NCI-H460 (cell line): ENCODE measurements around the gene BMP2K. TPM values are rescaled to one million over a fixed set of nuclear protein-coding genes. Genes with fewer than 3 reads are reported as not detected.

Experiments
- DNase-seq: peaks from one replicate; pipeline ENCODE4 v3.0.0-alpha.2; 2016; ENCODE audit warnings: low read depth; ENCODE audit errors: extremely low read depth
- polyA plus RNA-seq: library from polyadenylated mRNA; depleted of rRNA; stranded (reverse); fragments of >200 nt; gene quantifications from 2 replicates; pipeline ENCODE4 v1.2.3, GENCODE V29; 2014; cell fraction: nucleus; rRNA removed
- total RNA-seq: library from RNA; depleted of rRNA; stranded (reverse); fragments of >200 nt; shearing (Covaris generic); gene quantifications from 2 replicates; pipeline ENCODE4 v1.2.3, GENCODE V29; 2014; rRNA removed

BMP2K gene
- total RNA-seq, result 15.2 and 18.1 TPM in 2 replicates
- 3.8 and 8.0 TPM in 2 replicates for polyA plus RNA-seq

DNA sequence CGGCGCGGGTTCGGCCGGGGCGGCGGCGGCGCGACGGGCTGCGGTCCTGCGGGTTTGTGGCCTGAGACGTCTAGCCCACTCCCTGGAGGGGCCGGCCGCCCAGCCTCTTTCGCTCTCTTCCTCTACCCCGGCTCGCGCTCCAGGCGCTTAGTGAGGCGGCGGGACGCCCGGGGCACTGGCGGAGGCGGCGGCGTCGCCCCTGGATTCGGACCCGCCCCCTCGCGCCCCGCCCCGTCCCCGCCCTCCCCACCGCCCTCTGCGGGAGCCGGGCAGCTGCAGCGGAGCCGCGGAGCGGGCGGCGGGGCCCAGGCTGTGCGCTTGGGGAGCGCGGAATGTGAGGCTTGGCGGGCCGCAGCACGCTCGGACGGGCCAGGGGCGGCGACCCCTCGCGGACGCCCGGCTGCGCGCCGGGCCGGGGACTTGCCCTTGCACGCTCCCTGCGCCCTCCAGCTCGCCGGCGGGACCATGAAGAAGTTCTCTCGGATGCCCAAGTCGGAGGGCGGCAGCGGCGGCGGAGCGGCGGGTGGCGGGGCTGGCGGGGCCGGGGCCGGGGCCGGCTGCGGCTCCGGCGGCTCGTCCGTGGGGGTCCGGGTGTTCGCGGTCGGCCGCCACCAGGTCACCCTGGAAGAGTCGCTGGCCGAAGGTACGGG is at the start of gene BMP2K:
TSS of gene BMP2K (plus strand) at position 272 of the 650 bp plus-strand sequence. CDS start at position 466, 194 bp downstream.
- peak; percentile 50 for DNase-seq

DNA sequence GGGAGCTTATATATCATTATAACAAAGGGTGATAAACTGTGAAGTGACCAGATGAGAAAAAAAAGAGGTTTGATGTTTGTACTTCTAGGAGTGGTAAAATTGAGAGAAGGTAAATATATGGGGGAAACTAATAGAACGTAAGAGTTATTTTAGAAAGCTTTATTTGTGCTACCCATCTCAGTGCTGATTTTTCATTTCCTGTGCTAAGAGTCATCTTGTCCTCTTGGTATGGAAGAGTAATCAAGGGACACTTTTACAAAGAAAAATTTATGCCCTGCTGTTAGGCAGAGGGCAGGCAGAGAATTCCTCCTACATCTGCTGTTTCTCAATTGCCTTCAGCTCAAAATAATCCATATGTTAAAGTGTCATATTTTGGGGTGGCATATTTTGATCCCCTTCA is 49.6 kb upstream of the BMP2K start:
- no peak for DNase-seq

DNA sequence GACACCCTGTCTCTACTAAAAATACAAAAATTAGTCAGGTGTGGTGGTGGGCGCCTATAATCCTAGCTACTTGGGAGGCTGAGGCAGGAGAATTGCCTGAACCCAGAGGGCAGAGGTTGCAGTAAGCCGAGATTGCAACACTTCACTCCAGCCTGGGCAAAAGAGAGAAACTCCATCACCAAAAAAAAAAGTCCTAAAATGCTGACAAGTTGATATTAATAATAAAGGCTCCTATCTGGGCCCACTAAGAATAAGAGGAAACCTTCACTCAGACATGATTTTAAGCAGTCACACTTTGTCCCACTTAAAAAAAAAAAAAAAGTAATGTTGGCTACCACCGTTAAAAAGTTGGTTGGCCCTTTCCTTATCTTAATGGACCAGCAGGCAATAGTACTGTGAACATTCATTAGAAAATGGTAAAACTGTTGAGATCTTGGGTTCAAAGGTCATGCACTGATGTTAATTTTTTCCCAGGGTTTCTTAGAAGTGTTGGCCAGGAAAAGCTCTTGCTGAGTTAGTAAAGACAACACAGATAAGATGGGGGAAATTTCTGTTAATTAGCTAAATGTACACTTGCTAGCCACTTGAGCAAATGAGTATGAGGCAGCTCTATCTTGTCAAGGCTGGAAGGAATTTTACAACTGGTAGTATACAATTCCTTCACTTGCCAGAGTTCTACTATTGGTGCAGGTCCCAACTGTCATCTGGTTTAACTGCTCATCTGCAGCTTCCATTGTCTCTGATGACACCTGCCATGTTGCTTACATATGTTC is 43.6 kb upstream of the BMP2K start:
- no peak for DNase-seq

DNA sequence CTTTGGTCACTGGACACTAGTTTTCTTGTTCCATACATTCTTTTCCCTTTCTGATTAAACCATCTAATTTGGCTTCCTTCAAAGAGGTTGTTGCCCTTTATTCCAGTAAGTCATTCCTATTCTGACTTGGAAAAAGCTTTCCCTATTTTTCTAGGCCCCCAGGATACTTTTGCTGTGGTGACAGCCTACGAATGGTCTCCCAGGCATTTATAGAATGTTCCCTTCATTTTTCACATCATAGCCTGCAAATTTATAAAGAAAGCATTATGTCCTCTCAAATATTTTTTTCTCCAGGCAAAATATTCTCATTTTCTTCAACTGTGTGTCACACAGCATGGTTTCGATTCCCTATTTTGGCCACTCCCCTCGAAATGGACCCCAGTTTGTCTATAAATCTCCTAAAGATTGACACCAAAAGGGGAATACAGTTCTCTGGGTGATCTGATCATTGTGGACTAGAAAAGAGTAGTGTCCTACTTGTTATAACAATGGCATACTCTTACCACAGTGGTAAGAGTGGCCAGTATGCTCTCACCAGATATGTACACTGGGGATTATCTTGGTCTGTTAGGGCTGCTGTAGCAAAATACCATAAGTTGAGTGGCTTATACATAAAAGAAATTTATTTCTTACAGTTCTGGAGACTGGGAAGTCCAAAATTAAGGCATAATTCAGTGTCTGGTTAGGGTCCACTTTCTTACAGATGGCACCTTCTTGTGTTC is 41.5 kb upstream of the BMP2K start:
- DNase-seq, result no peak

DNA sequence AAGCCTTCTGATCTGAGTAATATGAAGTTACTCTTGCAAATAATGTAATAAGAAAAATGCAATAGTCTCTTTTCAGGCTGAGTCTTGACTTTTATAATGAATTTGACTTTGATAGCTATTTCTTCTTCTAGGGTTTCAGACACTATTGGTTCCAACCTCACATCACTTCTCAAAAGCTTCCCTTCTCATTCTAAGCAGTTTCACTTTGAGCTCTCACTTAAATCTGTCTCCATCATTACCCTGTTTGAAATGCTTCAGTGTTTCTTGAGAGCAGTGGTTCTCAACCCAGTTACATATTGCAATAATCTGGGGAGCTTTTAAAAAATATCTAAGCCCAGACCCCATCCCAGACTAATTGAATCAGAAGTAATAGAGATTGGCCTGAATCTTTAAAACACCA is 40.5 kb upstream of the BMP2K start:
- no peak for DNase-seq

DNA sequence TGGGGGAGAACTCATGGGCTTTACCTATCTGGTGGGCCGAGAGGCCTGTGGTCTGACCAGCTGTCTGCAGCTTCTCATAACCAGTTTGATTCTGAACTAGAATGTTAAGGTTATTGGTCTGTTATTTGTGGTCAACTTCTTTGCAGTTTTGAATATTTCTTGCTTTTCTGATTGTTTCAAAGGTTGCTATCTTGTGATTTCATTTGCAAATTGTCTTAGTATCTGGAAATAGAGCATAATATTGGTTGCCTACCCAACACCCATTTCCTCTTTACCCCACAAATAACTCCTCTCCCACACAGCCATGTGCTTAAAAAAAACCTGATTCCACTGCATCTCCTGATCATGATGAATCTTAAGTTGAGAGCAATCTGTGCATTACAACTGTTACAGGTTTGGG is 39.1 kb upstream of the BMP2K start:
- DNase-seq, result no peak

DNA sequence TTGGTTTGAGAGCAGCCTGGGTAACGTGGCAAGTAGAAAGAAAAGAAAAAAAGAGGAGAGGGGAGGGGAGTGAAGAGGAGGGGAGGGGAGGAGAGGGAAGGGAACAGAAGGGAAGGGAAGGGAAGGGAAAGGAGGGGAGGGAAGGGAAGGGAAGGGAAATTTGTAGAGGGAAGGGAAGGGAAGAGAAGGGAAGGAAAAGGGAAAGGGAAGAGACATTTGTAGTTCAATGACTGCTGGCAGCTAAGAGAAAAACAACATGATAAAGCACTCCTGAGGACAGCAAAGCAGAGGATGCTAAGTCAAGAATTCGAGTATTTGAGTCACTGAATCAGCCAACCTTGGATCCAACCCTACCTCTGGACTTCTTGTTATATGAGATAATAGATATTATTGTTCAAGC is 38.2 kb upstream of the BMP2K start:
- no peak for DNase-seq

DNA sequence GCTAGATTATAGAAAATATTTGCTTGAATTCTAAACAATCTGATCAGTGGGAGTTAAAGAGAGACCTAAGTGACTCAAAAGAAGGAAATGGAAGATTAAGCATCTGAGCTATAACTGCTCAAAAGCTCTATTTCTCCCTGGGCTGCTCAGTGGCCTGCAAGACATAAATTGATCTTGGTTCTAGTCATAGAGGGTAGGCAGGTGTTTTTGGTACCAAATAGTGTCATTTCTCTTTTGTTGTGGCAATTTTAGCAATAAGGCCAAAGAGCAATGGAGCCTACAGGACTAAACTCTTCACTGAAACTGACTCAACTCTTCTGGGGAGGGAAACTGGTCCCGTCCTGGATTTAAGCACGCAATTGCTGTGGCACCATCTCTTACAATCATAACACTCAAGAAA is 33.9 kb upstream of the BMP2K start:
- no peak for DNase-seq

DNA sequence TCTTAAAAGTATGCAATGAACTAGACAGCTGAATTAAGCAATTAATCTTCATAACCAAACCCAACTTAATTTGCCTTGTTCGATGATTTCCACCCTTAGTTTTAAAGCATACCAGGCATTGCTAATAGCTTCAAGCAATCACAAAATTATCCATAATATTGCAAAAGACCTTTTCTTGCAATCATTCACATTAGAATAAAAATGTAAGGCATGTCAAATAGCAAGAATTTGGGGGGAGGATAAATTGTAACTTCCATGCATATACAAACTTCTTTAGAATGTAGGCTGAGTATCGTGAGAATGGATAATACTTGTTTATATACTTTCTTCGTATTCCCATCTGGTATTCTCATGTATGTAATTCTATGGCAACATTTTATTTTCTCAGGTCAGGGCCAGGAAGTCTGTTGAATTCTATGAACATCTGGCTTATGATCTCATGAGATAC is 28.7 kb upstream of the BMP2K start:
- DNase-seq, result no peak

DNA sequence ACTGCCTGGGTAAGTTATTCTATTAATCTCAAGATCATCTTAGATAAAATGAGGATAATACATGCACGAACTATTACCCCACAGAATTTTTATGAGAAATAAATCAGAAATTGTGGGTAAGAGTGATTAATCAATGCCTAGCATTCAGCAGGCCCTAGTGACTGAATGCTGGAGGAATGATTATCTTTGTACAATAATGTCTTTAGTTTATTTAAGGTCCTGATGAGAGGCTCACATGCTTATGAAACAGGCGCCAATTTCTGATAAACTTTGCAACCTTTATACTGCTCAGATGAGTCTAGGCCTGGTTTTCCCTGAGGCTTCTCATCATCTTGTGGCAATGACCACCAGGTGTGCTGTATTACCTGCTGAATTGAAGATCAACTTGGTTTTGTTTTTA is 27.8 kb upstream of the BMP2K start:
- no peak for DNase-seq

DNA sequence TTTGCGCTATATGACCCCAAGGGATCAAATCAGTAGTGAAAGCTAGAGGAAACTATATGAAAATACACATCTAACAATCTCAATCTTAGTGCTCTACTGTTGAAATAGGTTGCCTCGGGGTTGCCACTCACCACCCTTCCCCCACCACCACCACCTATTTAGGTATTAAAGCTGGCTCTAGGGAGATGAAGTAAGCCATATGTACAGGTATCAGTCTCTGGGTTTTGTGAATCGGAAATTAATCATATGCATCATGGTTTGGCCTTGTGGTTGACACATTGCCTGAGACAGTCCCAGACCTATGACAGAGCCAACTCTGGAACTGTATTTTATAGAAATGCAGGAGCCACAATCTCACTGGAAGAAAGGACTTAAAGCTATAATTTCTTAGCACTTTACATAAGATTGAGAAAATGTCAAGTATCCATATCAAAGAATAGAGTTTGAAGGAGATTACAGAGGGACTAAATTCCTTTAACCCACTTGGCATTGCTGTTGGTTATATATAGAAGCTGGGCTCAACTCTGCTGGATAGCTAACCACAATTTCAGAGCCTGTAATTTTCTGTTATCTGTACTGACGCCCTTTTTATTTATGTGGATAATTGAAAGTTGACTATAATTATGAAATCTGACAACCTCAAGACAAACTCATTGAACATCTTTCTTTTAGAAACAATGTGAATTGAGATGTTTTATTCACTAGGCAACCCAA is 26.7 kb upstream of the BMP2K start:
- DNase-seq, result no peak

DNA sequence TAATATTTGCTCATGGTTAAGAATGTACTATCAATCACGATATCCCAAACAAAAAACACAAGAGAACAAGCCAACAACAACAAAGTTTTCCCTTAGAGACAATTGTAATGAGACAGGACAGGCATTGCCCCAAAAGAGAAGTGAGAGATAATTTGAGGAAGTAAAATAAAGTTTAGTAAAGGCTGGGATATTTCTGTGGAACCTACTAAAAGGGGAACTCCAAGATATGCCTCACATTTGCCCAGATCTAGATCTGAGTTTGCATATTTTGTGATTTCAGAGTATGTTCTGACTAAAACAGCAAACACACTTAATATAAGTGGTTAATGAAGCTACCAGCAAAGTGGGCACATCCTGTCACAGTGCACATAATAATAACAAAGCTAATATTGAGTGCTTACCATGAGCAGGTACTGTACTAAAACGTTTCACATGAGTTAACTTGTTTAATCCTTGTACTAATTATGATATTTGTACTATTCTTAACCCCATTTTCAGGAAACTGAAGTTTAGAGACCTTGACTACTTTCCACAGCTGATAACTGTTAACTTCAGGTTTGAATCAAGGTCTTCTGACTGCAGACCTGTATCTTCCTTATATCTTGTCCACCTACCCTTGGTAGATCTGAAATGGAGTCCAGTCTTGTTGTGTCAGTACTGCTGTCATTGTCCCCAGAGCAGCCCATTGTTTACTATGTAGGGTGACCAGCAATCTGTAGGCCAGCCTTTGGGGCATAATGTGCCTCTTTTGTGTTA is 26.0 kb upstream of the BMP2K start:
- DNase-seq, result no peak

DNA sequence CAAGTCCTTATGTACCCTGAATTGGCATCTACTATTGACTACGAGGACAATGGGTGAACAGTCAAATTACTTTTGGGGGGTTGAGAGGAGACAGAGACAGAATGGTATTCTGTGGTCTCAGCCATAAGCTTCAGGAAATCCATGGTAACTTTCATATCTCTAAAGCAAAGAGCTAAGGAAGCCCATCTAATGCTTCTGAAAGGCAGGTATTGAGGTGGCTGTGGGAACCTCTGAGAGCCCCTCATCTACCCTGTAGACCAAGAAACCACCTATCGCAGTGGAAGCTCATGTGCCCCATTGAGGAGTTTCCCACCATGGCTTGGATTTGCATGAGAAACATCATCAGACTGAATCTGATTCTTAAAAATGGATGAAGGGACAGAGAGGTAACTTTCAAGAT is 23.1 kb upstream of the BMP2K start:
- DNase-seq, result no peak

DNA sequence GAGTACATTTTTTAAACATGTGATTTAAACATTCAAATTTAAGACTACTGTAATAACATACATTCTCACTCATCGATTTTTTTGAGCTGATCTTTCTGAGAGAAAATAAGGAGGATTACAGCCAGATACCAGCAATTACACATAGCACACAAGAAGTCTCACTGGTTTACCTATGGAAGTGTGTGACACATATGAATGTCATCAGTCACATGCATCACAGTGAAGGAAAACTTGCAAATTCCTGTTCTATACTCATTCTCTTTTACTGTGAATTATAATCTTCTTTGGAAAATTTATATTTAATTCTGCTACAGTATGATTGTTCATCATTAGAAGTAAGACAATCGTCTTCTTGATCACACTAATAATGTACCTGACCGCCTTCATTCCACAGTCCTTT is 21.3 kb upstream of the BMP2K start:
- no peak for DNase-seq

DNA sequence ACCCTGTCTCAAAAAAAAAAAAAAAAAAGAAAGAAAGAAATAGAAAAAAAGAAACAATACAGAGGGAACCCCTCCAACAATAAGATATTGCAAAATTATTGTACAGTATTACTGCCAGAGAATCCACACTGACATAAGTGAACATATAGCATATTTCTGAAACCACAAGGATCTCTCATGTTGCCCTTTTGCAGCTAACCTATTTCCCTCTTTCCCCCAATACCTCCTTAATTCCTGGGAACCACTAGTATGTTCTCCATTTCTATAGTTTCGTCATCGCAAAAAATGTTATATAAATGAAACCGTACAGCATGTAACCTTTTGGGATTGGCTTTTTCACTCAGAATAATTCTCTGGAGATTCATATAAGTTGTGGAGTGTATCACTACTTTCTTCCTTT is 20.0 kb upstream of the BMP2K start:
- no peak for DNase-seq

DNA sequence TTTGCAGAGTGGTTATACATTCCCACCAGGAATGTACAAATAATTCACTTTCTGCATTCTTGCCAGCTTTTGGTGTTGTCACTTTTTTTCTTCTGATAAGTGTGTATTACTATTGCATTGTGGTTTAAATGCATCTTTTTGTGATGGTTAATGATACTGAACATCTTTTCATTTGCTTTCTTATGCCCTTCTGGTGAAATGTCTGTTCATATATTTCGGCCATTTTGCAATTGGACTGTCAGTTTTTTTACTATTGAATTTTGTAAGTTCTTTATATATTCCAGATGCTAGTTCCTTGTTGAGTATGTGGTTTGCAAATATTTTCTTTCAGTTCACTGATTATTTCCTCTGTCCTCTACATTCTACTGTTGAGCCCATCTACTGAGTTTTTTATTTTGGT is 19.4 kb upstream of the BMP2K start:
- no peak for DNase-seq

DNA sequence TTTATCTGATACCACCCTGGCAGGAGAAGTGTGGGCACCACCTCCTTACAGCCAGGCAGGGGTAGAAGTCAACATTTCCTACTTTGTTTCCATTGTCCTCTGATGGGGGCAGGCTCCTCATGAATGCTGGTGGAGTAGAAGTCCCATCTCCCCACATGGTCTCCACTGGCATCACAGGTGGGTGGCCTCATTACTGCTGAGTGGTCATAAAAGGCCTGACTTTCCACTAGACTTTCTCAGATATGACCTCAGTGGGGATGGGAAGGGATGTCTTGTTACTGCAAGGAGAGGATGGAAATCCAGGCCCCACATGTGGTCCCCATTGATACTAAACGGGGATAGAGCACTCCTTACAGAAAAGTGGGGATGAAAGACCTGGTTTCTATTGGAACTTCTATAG is 18.6 kb upstream of the BMP2K start:
- no peak for DNase-seq

DNA sequence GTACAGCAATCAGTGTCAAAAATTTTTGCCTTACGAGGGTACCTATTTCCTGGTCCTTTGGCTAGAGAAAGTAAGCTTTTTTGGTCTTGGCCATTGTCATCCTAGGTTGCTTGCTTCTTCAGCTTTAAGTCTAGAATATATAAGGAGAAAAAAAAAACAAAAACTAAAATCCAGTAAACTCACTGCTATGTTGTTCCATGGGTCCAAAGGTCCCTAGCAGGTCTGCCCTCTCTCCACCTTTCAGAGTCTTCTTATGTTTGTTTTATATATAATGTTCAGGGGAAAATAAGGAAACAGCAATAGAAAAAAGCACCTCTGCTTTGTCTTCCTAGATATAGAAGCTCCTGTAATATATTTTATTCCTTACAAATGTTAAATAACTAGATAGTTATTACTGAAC is 18.1 kb upstream of the BMP2K start:
- DNase-seq, result no peak

DNA sequence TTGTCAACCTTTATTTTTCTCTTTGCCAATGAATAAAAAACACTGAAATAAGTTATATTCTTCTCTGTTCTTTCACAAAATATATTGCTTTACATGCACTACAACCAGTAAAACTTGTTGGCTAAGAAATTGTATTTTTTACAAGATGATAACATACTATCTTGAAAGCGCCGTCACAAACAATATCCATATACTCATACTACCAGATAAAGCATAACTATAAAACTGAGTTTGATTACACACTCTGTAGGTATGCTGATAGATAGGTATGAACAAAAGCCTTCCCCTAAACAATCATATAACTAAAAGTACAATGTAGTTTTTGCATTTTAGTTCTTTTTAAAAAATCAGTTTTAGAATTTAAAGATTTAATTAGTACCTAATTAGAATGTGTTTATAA is 13.6 kb upstream of the BMP2K start:
- no peak for DNase-seq

DNA sequence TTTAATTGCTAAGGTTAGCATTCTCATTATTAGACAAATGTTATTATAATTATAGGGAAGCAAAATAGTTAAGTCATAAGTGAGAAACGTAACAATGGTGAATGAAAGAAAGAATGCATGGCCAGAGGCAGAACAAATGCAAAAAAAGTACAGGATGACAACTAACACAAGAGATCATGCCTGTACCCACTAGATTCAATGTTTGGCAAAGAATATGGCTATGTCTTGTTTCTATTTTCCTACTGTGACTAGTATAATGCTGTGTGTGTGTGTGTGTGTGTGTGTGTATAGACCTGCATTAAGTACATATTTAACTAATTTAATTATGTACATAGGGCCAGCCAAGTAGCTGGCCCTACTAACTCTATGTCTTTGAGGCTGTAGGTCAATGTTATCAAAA is 12.9 kb upstream of the BMP2K start:
- DNase-seq, result no peak
